Umbilical cord (tissue), 2 donors: ENCODE data around the gene UBE2U. TPM values are rescaled to one million over a fixed set of nuclear protein-coding genes. Genes with fewer than 3 reads are reported as not detected.
A peak's percentile ranks its signal among the peaks of the same experiment; 100 is the strongest.

Source experiments
- DNase-seq: peaks from one replicate; pipeline ENCODE4 v3.0.0-alpha.2; 2015; ENCODE audit warnings: low spot score
- total RNA-seq: library from RNA; depleted of rRNA; stranded (reverse); fragments of >200 nt; gene quantifications from one replicate; pipeline ENCODE4 v1.2.3, GENCODE V29; 2014; ENCODE audit warnings: low replicate concordance; ENCODE audit not compliant: insufficient read depth

UBE2U gene
- not detected for total RNA-seq

GRCh38 chr1:64203420-64203819 lies at the start of gene UBE2U:
UBE2U (plus strand) TSS chr1:64203623; CDS start chr1:64204051, 428 bp downstream.
- no peak for DNase-seq

- no peak for DNase-seq
Measured at GRCh38 chr1:64155278-64155677, 48.1 kb upstream of the UBE2U start.

GRCh38 chr1:64161357-64161941 lies 42.0 kb upstream of the UBE2U start:
- DNase-seq: no peak

GRCh38 chr1:64162151-64162550 lies 41.3 kb upstream of the UBE2U start:
- no peak for DNase-seq

- DNase-seq: no peak
Measured at GRCh38 chr1:64162804-64163203, 40.6 kb upstream of the UBE2U start.

- DNase-seq: no peak
Measured at GRCh38 chr1:64163431-64163830, 40.0 kb upstream of the UBE2U start.

- peak; percentile 54 for DNase-seq
Measured at GRCh38 chr1:64163970-64164369, 39.5 kb upstream of the UBE2U start.

GRCh38 chr1:64166629-64167028 lies 36.8 kb upstream of the UBE2U start:
- DNase-seq: no peak

- DNase-seq: no peak
Measured at GRCh38 chr1:64167176-64167575, 36.2 kb upstream of the UBE2U start.

- DNase-seq: no peak
Measured at GRCh38 chr1:64171246-64171645, 32.2 kb upstream of the UBE2U start.

GRCh38 chr1:64171797-64172281 lies 31.6 kb upstream of the UBE2U start:
- peak; percentile 72 for DNase-seq

GRCh38 chr1:64172458-64172983 lies 30.9 kb upstream of the UBE2U start:
- peak; percentile 55 for DNase-seq

GRCh38 chr1:64173336-64173940 lies 30.0 kb upstream of the UBE2U start:
- no peak for DNase-seq

- DNase-seq: no peak
Measured at GRCh38 chr1:64175639-64176038, 27.8 kb upstream of the UBE2U start.

- DNase-seq: no peak
Measured at GRCh38 chr1:64176659-64177058, 26.8 kb upstream of the UBE2U start.

GRCh38 chr1:64179588-64179987 lies 23.8 kb upstream of the UBE2U start:
- DNase-seq: no peak

- no peak for DNase-seq
Measured at GRCh38 chr1:64182207-64182606, 21.2 kb upstream of the UBE2U start.

- DNase-seq: no peak
Measured at GRCh38 chr1:64183395-64184002, 19.9 kb upstream of the UBE2U start.

GRCh38 chr1:64184003-64184440 lies 19.4 kb upstream of the UBE2U start:
- no peak for DNase-seq

GRCh38 chr1:64186138-64186897 lies 17.1 kb upstream of the UBE2U start:
- no peak for DNase-seq

GRCh38 chr1:64186898-64187280 lies 16.5 kb upstream of the UBE2U start:
- DNase-seq: no peak

- no peak for DNase-seq
Measured at GRCh38 chr1:64187646-64188045, 15.8 kb upstream of the UBE2U start.
